H9 (cell line): ENCODE data around the gene SNX33. TPM values are rescaled to one million over a fixed set of nuclear protein-coding genes. Genes with fewer than 3 reads are reported as not detected.
A peak's percentile ranks its signal among the peaks of the same experiment; 100 is the strongest.

ENCODE experiments used
- DNase-seq: peaks from one replicate; pipeline ENCODE4 v3.0.0-alpha.2; 2017
- H2AFZ ChIP-seq: one replicate; pipeline ENCODE4 v1.6.1; 2013; ENCODE audit warnings: mild to moderate bottlenecking, low read length, control low read depth, moderate library complexity
- H2AK5ac ChIP-seq: 2 replicates; pipeline ENCODE4 v1.6.1; 2013; ENCODE audit warnings: low read length, control low read depth, mixed read lengths; ENCODE audit not compliant: insufficient read length
- H2BK120ac ChIP-seq: one replicate; pipeline ENCODE4 v1.6.1; 2013; ENCODE audit warnings: low read depth, mild to moderate bottlenecking, low read length, control low read depth, inconsistent platforms; ENCODE audit not compliant: poor library complexity, severe bottlenecking
- H2BK12ac ChIP-seq: 2 replicates; pipeline ENCODE4 v1.6.1; 2013; ENCODE audit warnings: low read length, control low read depth, mixed read lengths, low read depth; ENCODE audit not compliant: insufficient read length
- H2BK15ac ChIP-seq: 2 replicates; pipeline ENCODE4 v1.6.1; 2013; ENCODE audit warnings: low read depth, low read length, control low read depth
- H2BK20ac ChIP-seq: one replicate; pipeline ENCODE4 v1.6.1; 2013; ENCODE audit warnings: low read depth, mild to moderate bottlenecking, low read length, control low read depth, inconsistent platforms; ENCODE audit not compliant: poor library complexity, severe bottlenecking
- H2BK5ac ChIP-seq: 2 replicates; pipeline ENCODE4 v1.6.1; 2013; ENCODE audit warnings: low read length, control low read depth, mixed read lengths; ENCODE audit not compliant: insufficient read length
- H3K14ac ChIP-seq: 2 replicates; pipeline ENCODE4 v1.6.1; 2013; ENCODE audit warnings: low read length, control low read depth; ENCODE audit not compliant: insufficient read depth
- H3K18ac ChIP-seq: 2 replicates; pipeline ENCODE4 v1.6.1; 2013; ENCODE audit warnings: low read depth, mild to moderate bottlenecking, mixed read lengths, low read length, control low read depth; ENCODE audit not compliant: insufficient read length
- H3K23ac ChIP-seq: 2 replicates; pipeline ENCODE4 v1.6.1; 2013; ENCODE audit warnings: low read length, control low read depth, mixed read lengths, low read depth; ENCODE audit not compliant: insufficient read length
- H3K23me2 ChIP-seq: 2 replicates; pipeline ENCODE4 v1.6.1; 2013; ENCODE audit warnings: low read depth, mild to moderate bottlenecking, mixed read lengths, low read length, control low read depth; ENCODE audit not compliant: insufficient read length, poor library complexity, severe bottlenecking
- H3K27ac ChIP-seq: 2 replicates; pipeline ENCODE4 v1.5.1; 2013; ENCODE audit warnings: low read length, control low read depth, mixed read lengths, low read depth; ENCODE audit not compliant: insufficient read length
- H3K27me3 ChIP-seq: 2 replicates; pipeline ENCODE4 v1.6.1; 2013; ENCODE audit warnings: low read length, control low read depth, inconsistent platforms; ENCODE audit not compliant: insufficient read depth
- H3K4ac ChIP-seq: 2 replicates; pipeline ENCODE4 v1.6.1; 2013; ENCODE audit warnings: low read depth, mild to moderate bottlenecking, control low read depth, inconsistent platforms, low read length, moderate library complexity
- H3K4me1 ChIP-seq: 2 replicates; pipeline ENCODE4 v1.6.1; 2013; ENCODE audit warnings: low read length, control low read depth, inconsistent platforms; ENCODE audit not compliant: insufficient read depth
- H3K4me2 ChIP-seq: 2 replicates; pipeline ENCODE4 v1.6.1; 2013; ENCODE audit warnings: low read length, control low read depth, mixed read lengths; ENCODE audit not compliant: insufficient read length, insufficient read depth
- H3K56ac ChIP-seq: 2 replicates; pipeline ENCODE4 v1.6.1; 2013; ENCODE audit warnings: low read depth, mild to moderate bottlenecking, mixed read lengths, low read length, control low read depth; ENCODE audit not compliant: insufficient read length
- H3K79me1 ChIP-seq: 2 replicates; pipeline ENCODE4 v1.6.1; 2013; ENCODE audit warnings: low read depth, mild to moderate bottlenecking, moderate library complexity, low read length, control low read depth, inconsistent platforms; ENCODE audit not compliant: insufficient read depth, poor library complexity, severe bottlenecking
- H3K79me2 ChIP-seq: 2 replicates; pipeline ENCODE4 v1.6.1; 2013; ENCODE audit warnings: low read length, control low read depth, inconsistent platforms; ENCODE audit not compliant: insufficient read depth
- H3K9ac ChIP-seq: 2 replicates; pipeline ENCODE4 v1.6.1; 2013; ENCODE audit warnings: low read length, control low read depth, mixed read lengths; ENCODE audit not compliant: insufficient read length; ENCODE audit errors: extremely low read depth
- H3K9me3 ChIP-seq: one replicate; pipeline ENCODE4 v1.6.1; 2013; ENCODE audit warnings: low read depth, low read length, inconsistent platforms; ENCODE audit not compliant: control insufficient read depth
- H3T11ph ChIP-seq: one replicate; pipeline ENCODE4 v1.6.1; 2013; ENCODE audit warnings: mild to moderate bottlenecking, low read length, control low read depth, inconsistent platforms
- H4K20me1 ChIP-seq: one replicate; pipeline ENCODE4 v1.6.1; 2013; ENCODE audit not compliant: control insufficient read depth, insufficient read length, insufficient read depth
- H4K5ac ChIP-seq: 2 replicates; pipeline ENCODE4 v1.6.1; 2013; ENCODE audit warnings: low read depth, mild to moderate bottlenecking, mixed read lengths, low read length, control low read depth; ENCODE audit not compliant: insufficient read length
- H4K8ac ChIP-seq: replicated peaks from 2 replicates; pipeline ENCODE4 v1.6.1; 2013; ENCODE audit warnings: low read length, control low read depth, mixed read lengths, low read depth; ENCODE audit not compliant: insufficient read length
- H4K91ac ChIP-seq: 2 replicates; pipeline ENCODE4 v1.6.1; 2013; ENCODE audit warnings: low read depth, mild to moderate bottlenecking, moderate library complexity, mixed read lengths, low read length, control low read depth; ENCODE audit not compliant: insufficient read length
- H3K27ac Mint-ChIP-seq, 3 experiments: 2 replicates in 2 of 3; 3 replicates in 1 of 3; pipeline ENCODE4 v1.8.0; 2020 to 2021; ENCODE audit warnings: mixed read lengths in 3 of 3, mild to moderate bottlenecking in 1 of 3, moderate library complexity in 1 of 3
- H3K27me3 Mint-ChIP-seq: 2 replicates; pipeline ENCODE4 v1.8.0; 2021; ENCODE audit warnings: low read depth, mild to moderate bottlenecking, moderate library complexity, mixed read lengths
- H3K36me3 Mint-ChIP-seq, 3 experiments: 2 replicates in 2 of 3; 3 replicates in 1 of 3; pipeline ENCODE4 v1.8.0; 2020 to 2021; ENCODE audit warnings: low read depth in 3 of 3, mixed read lengths in 3 of 3; ENCODE audit not compliant: insufficient read depth in 1 of 3
- H3K4me1 Mint-ChIP-seq, 2 experiments: 2 replicates each; pipeline ENCODE4 v1.8.0; 2020; ENCODE audit warnings: mixed read lengths in 2 of 2
- H3K4me3 Mint-ChIP-seq, 2 experiments: 2 replicates in 1 of 2; 3 replicates in 1 of 2; pipeline ENCODE4 v1.8.0; 2020 to 2021; ENCODE audit warnings: mild to moderate bottlenecking in 2 of 2, mixed read lengths in 2 of 2, moderate library complexity in 1 of 2
- H3K9me3 Mint-ChIP-seq, 2 experiments: 2 replicates in 1 of 2; 3 replicates in 1 of 2; pipeline ENCODE4 v1.8.0; 2020; ENCODE audit warnings: mild to moderate bottlenecking in 2 of 2, mixed read lengths in 2 of 2, moderate library complexity in 1 of 2
- CTCF ChIP-seq: fragments of 200-600 bp; sonication (generic); conservative IDR thresholded peaks from 3 replicates; pipeline ENCODE4 v1.8.0; 2021; ENCODE audit warnings: antibody characterized with exemption, mild to moderate bottlenecking
- WGBS: extraction: QIAGEN DNeasy Blood & Tissue Kit; methylation state at CpG from one replicate; pipeline ENCODE4 v1.1.7; 2013; ENCODE audit warnings: missing lambda C conversion rate, low lambda C conversion rate, mixed read lengths; ENCODE audit not compliant: insufficient read length; ENCODE audit errors: extremely low coverage; 5-methylcytosine and 5-hydroxymethylcytosine counted together
- total RNA-seq: library from RNA; stranded (reverse); gene quantifications from 2 replicates; pipeline ENCODE4 v1.2.1, GENCODE V29; 2021

The SNX33 gene
- total RNA-seq, 1 experiment from 2014 or later = 17.7 TPM

- Mint-ChIP-seq H3K4me3 (no peak overlapping the region), H3K4me1 (peaks cover 17 to 24% of the 10 kb centered on the region in 2 experiments), H3K27me3 (peaks cover 2% of the 10 kb centered on the region), H3K9me3 (no peaks in the 10 kb centered on the region; a peak in 1 of 5 replicates), H3K27ac (peak overlapping the region in 2 of 3 experiments; percentile 36 to 52; a peak in 2 of 7 replicates), H3K36me3 (peaks cover 0 to 2% (median 0%) of the 10 kb centered on the region in 3 experiments; a peak in 2 of 7 replicates)
- H3K79me2 ChIP-seq = no peaks in the 10 kb centered on the region
- H4K5ac ChIP-seq = no peak overlapping the region
- TF ChIP-seq CTCF = no peak
- H3K4me1 ChIP-seq = peaks cover 8% of the 10 kb centered on the region; the same call in 1 of the 2 replicates
- H4K20me1 ChIP-seq = no peaks in the 10 kb centered on the region
- no peaks in the 10 kb centered on the region for H3K79me1 ChIP-seq
- H2AK5ac ChIP-seq = no peak overlapping the region
- H2BK20ac ChIP-seq = no peak overlapping the region
- no peak overlapping the region for H3K14ac ChIP-seq
- no peak overlapping the region for H3K23ac ChIP-seq
- H3K9me3 ChIP-seq = no peaks in the 10 kb centered on the region
- H4K91ac ChIP-seq = no peak overlapping the region
- WGBS = no CpG with 5 or more reads among the region's 10 CpGs
- no peak overlapping the region for H2BK5ac ChIP-seq
- no peak overlapping the region for H3K18ac ChIP-seq
- no peak overlapping the region for H2BK15ac ChIP-seq
- H3K56ac ChIP-seq = no peak overlapping the region
- no peak for DNase-seq
- no peaks in the 10 kb centered on the region for H3K23me2 ChIP-seq
- no peak overlapping the region for H4K8ac ChIP-seq
- H3K27ac ChIP-seq = no peak overlapping the region
- no peak overlapping the region for H2BK120ac ChIP-seq
- no peak overlapping the region for H2BK12ac ChIP-seq
- H3K4ac ChIP-seq = no peak overlapping the region
- no peaks in the 10 kb centered on the region for H3K27me3 ChIP-seq
- H3T11ph ChIP-seq = no peak overlapping the region
- no peak overlapping the region for H2AFZ ChIP-seq
- H3K4me2 ChIP-seq = no peak overlapping the region
- H3K9ac ChIP-seq = no peak overlapping the region
These were observed 25.9 kb downstream of the SNX33 start for GRCh38 chr15:75673426-75674235.
